Bronchial epithelial cell (primary cell): ENCODE data around the gene APOL4. TPM values are rescaled to one million over a fixed set of nuclear protein-coding genes. Genes with fewer than 3 reads are reported as not detected.

Experiments
- DNase-seq: peaks from one replicate; pipeline ENCODE4 v3.0.0-alpha.2; 2010; ENCODE audit warnings: low read depth
- FAIRE-seq: peaks from 2 replicates; lab custom pipeline; 2011; peaks lifted over from hg19 to GRCh38; lab: Jason Lieb, UNC
- H3K27me3 ChIP-seq: 2 replicates; pipeline ENCODE4 v1.5.1; 2011; ENCODE audit warnings: low read length; ENCODE audit not compliant: control insufficient read depth, insufficient read depth
- H3K36me3 ChIP-seq: 2 replicates; pipeline ENCODE4 v1.5.1; 2011; ENCODE audit warnings: low read length; ENCODE audit not compliant: control insufficient read depth, insufficient read depth
- H3K4me3 ChIP-seq: 2 replicates; pipeline ENCODE4 v1.5.1; 2011; ENCODE audit warnings: mild to moderate bottlenecking, low read depth, low read length, control low read depth
- CTCF ChIP-seq: IDR thresholded peaks from 2 replicates; pipeline ENCODE4 v1.5.1; 2011; ENCODE audit warnings: mild to moderate bottlenecking, moderate library complexity, low read length, control low read depth, inconsistent platforms; ENCODE audit not compliant: insufficient read depth, severe bottlenecking
- total RNA-seq: library from RNA; depleted of rRNA; stranded (reverse); fragments of >200 nt; gene quantifications from 2 replicates; pipeline ENCODE4 v1.2.1, GENCODE V29; 2014

APOL4 gene
- total RNA-seq, 1 donor from 2014 or later, result under 0.01 TPM

- FAIRE-seq, result no peak
- no peak overlapping the region for H3K4me3 ChIP-seq
- no peak for TF ChIP-seq CTCF
- DNase-seq, result no peak
- H3K27me3 ChIP-seq, result no peaks in the 10 kb centered on the region
- H3K36me3 ChIP-seq, result no peaks in the 10 kb centered on the region
Observed at GRCh38 chr22:36244522-36245391, 43.1 kb upstream of the APOL4 start.

GRCh38 chr22:36243986-36244385 lies 42.4 kb upstream of the APOL4 start:
- H3K36me3 ChIP-seq, result no peaks in the 10 kb centered on the region
- DNase-seq, result no peak
- no peak for FAIRE-seq
- no peaks in the 10 kb centered on the region for H3K27me3 ChIP-seq
- TF ChIP-seq CTCF, result no peak
- no peak overlapping the region for H3K4me3 ChIP-seq

GRCh38 chr22:36239401-36240171 lies 38.0 kb upstream of the APOL4 start, which contains the start of gene APOL2:
TSS of gene APOL2 (minus strand) at chr22:36239527. CDS start at chr22:36233162, 6,365 bp downstream.
- peaks cover 2% of the 10 kb centered on the region for H3K36me3 ChIP-seq
- peak; percentile 82 for TF ChIP-seq CTCF
- H3K27me3 ChIP-seq, result no peaks in the 10 kb centered on the region
- peak within 1 kb of the TSS; percentile 60 for H3K4me3 ChIP-seq
- FAIRE-seq (peak; percentile 97), DNase-seq (peak; percentile 87)

- H3K36me3 ChIP-seq, result peaks cover 2% of the 10 kb centered on the region
Observed at GRCh38 chr22:36239150-36239400, 37.5 kb upstream of the APOL4 start.

GRCh38 chr22:36238373-36239149 lies 37.0 kb upstream of the APOL4 start:
- DNase-seq (no peak), FAIRE-seq (no peak)
- no peak for TF ChIP-seq CTCF
- H3K36me3 ChIP-seq, result peaks cover 2% of the 10 kb centered on the region
- peak overlapping the region; percentile 60 for H3K4me3 ChIP-seq
- H3K27me3 ChIP-seq, result no peaks in the 10 kb centered on the region

More at GRCh38 chr22:36239150-36239400, 37.5 kb upstream of the APOL4 start:
- Histone ChIP-seq H3K4me3 (peak overlapping the region; percentile 60), H3K27me3 (no peaks in the 10 kb centered on the region)
- no peak for TF ChIP-seq CTCF
- no peak for DNase-seq
- no peak for FAIRE-seq
